Measurements from ENCODE around the gene IL7R.

DNA sequence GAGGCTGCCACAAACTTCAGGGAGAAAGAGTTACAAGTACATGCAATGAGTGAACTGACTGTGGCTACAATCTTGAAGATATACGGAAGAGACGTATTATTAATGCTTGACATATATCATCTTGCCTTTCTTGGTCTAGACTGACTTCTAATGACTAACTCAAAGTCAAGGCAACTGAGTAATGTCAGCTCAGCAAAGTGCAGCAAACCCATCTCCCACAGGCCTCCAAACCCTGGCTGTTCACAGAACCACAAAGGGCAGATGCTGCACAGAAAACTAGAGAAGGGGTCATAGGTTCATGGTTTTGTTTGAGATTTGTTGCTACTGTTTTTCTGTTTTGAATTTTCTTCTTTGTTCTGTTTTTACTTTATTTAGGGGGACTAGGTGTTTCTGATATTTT, 21.0 kb downstream of the IL7R start:
- no peak for TF ChIP-seq TAF1 (IDR thresholded peaks at IDR 0.05; ENCODE audit: borderline replicate concordance, low read depth, low read length)
- TF ChIP-seq POLR2A (IDR thresholded peaks at IDR 0.05; ENCODE audit: low read depth, low read length) = no peak
- no peak for TF ChIP-seq POLR2AphosphoS5 (IDR thresholded peaks at IDR 0.05; ENCODE audit: low read depth, low read length)

Measured in GM12892 (cell line).